Mammary epithelial cell (primary cell): ENCODE data around the gene FAM124B.

Experiments used
- EZH2 ChIP-seq: IDR thresholded peaks from 2 replicates; pipeline ENCODE4 v1.6.1; 2012; ENCODE audit warnings: low read length, inconsistent platforms, borderline replicate concordance
- TF ChIP-seq, protein P1 (sequence below), 2 donors: IDR thresholded peaks in 1 of 2; conservative IDR thresholded peaks in 1 of 2; 2 replicates each; pipeline ENCODE4 v1.5.1; 2011 to 2012; ENCODE audit warnings: inconsistent platforms in 2 of 2, low read length in 2 of 2, mild to moderate bottlenecking in 2 of 2, control low read depth in 1 of 2, low read depth in 1 of 2; ENCODE audit not compliant: insufficient read depth in 1 of 2; ENCODE audit errors: extremely low read depth in 1 of 2

- TF ChIP-seq, protein P1, sequence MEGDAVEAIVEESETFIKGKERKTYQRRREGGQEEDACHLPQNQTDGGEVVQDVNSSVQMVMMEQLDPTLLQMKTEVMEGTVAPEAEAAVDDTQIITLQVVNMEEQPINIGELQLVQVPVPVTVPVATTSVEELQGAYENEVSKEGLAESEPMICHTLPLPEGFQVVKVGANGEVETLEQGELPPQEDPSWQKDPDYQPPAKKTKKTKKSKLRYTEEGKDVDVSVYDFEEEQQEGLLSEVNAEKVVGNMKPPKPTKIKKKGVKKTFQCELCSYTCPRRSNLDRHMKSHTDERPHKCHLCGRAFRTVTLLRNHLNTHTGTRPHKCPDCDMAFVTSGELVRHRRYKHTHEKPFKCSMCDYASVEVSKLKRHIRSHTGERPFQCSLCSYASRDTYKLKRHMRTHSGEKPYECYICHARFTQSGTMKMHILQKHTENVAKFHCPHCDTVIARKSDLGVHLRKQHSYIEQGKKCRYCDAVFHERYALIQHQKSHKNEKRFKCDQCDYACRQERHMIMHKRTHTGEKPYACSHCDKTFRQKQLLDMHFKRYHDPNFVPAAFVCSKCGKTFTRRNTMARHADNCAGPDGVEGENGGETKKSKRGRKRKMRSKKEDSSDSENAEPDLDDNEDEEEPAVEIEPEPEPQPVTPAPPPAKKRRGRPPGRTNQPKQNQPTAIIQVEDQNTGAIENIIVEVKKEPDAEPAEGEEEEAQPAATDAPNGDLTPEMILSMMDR (conservative IDR thresholded peaks at IDR 0.05 in 1 of 2, IDR thresholded peaks at IDR 0.05 in 1 of 2; ENCODE audit: extremely low read depth in 1 of 2, insufficient read depth in 1 of 2, low read depth in 1 of 2, low read length in 2 of 2), result no peak
- no peak for TF ChIP-seq EZH2
These were observed 6.1 kb downstream of the FAM124B start for GRCh38 chr2:224395620-224396390.
